CD4-positive, alpha-beta T cell (primary cell): ENCODE measurements around the gene BAIAP2L2. TPM values are rescaled to one million over a fixed set of nuclear protein-coding genes. Genes with fewer than 3 reads are reported as not detected.
"Not testable (repeated sequence)": the region's sequence is repeated elsewhere in the genome, so short reads cannot be mapped to it uniquely, and the experiment has no call there.

Experiments
- ATAC-seq: fragments of 200-7000 bp; cut with Tn5 transposase; one replicate; pipeline ENCODE4 v1.10.0; 2022; ENCODE audit warnings: mild to moderate bottlenecking; ENCODE audit not compliant: poor library complexity
- CTCF ChIA-PET: fragments of 350-600 bp; sonication (Branson Sonifier 250); formaldehyde crosslinking; loops from one replicate; lab custom pipeline; 2021; ENCODE audit warnings: antibody characterized with exemption, inconsistent platforms; lab: Charles Lee
- POLR2A ChIA-PET: fragments of 350-600 bp; sonication (Branson Sonifier 250); formaldehyde crosslinking; loops from one replicate; lab custom pipeline; 2021; ENCODE audit warnings: antibody characterized with exemption, inconsistent platforms; lab: Charles Lee
- DNase-seq, 14 experiments: peaks; one replicate each; pipeline ENCODE4 v3.0.0-alpha.2; 2013 to 2020; ENCODE audit warnings: mixed read lengths in 2 of 14
- H3K27ac ChIP-seq, 2 donors: one replicate each; pipeline versions ENCODE4 v1.5.1 to v1.7.0; 2013; ENCODE audit warnings: low read length in 2 of 2, low read depth in 1 of 2, mild to moderate bottlenecking in 1 of 2
- H3K27me3 ChIP-seq, 2 experiments: 1 replicate in 1 of 2; 2 replicates in 1 of 2; pipeline versions ENCODE4 v1.6.1 to v1.7.0; 2013; ENCODE audit warnings: low read length in 2 of 2, control low read depth in 1 of 2, mild to moderate bottlenecking in 1 of 2, moderate library complexity in 1 of 2; ENCODE audit not compliant: insufficient read depth in 2 of 2, control insufficient read depth in 1 of 2
- H3K36me3 ChIP-seq: one replicate; pipeline ENCODE4 v1.6.1; 2013; ENCODE audit warnings: low read length, control low read depth; ENCODE audit not compliant: insufficient read depth
- H3K4me1 ChIP-seq: one replicate; pipeline ENCODE4 v1.6.1; 2013; ENCODE audit warnings: low read length, control low read depth; ENCODE audit not compliant: insufficient read depth
- H3K4me3 ChIP-seq: one replicate; pipeline ENCODE4 v1.5.1; 2013; ENCODE audit warnings: mild to moderate bottlenecking, low read length, moderate library complexity
- H3K9me3 ChIP-seq, 2 experiments: 1 replicate in 1 of 2; 2 replicates in 1 of 2; pipeline versions ENCODE4 v1.6.1 to v1.7.0; 2013; ENCODE audit warnings: low read length in 2 of 2, mild to moderate bottlenecking in 2 of 2, control low read depth in 1 of 2, moderate library complexity in 1 of 2; ENCODE audit not compliant: control insufficient read depth in 1 of 2, insufficient read depth in 1 of 2
- H3K27ac Mint-ChIP-seq: one replicate; pipeline ENCODE4 v1.8.0; 2020; ENCODE audit warnings: mixed read lengths
- H3K27me3 Mint-ChIP-seq: one replicate; pipeline ENCODE4 v1.8.0; 2021; ENCODE audit warnings: mixed read lengths
- H3K36me3 Mint-ChIP-seq: one replicate; pipeline ENCODE4 v1.8.0; 2021; ENCODE audit warnings: low read depth, mixed read lengths
- H3K4me1 Mint-ChIP-seq: one replicate; pipeline ENCODE4 v1.8.0; 2021; ENCODE audit warnings: low read depth, mixed read lengths
- H3K4me3 Mint-ChIP-seq: one replicate; pipeline ENCODE4 v1.8.0; 2020; ENCODE audit warnings: mild to moderate bottlenecking, mixed read lengths
- H3K9me3 Mint-ChIP-seq: one replicate; pipeline ENCODE4 v1.8.0; 2020; ENCODE audit warnings: mixed read lengths
- CTCF ChIP-seq: fragments of 200-600 bp; IDR thresholded peaks from one replicate; pipeline ENCODE4 v1.8.0; 2022; ENCODE audit warnings: antibody characterized with exemption, mild to moderate bottlenecking
- intact Hi-C, 2 experiments: fragments of 100-400 bp; cut with DNase I in 1 of 2; cut with micrococcal nuclease in 1 of 2; formaldehyde crosslinking; loops; one replicate each; pipeline versions ENCODE4 v1.15.1 to v1.9.0; 2023 to 2025; cut with DNase I, micrococcal nuclease
- total RNA-seq, 174 experiments: library from RNA in 2 of 174; stranded (reverse) in 2 of 174; gene quantifications; one replicate each; pipeline ENCODE4 v1.2.3 and lab custom pipeline; 2021 to 2026

Gene BAIAP2L2
- total RNA-seq, 2 experiments from 2014 or later, result 0.45 to 1.0 TPM

GRCh38 chr22:38080850-38081635 lies 29.4 kb downstream of the BAIAP2L2 start:
- peak; percentile 21 for ATAC-seq
- peak in 1 of 14 experiments; percentile 12 for DNase-seq
- no peaks in the 10 kb centered on the region for H3K9me3 Mint-ChIP-seq
- no peaks in the 10 kb centered on the region for H3K36me3 Mint-ChIP-seq
- Histone ChIP-seq H3K4me3 (no peak overlapping the region), H3K4me1 (peaks cover 13% of the 10 kb centered on the region), H3K9me3 (peaks cover 0 to 17% of the 10 kb centered on the region in 2 experiments), H3K27ac (no peak overlapping the region), H3K36me3 (no peaks in the 10 kb centered on the region), H3K27me3 (peaks cover 19 to 34% of the 10 kb centered on the region in 2 experiments)
- TF ChIP-seq CTCF, result no peak
- no peak overlapping the region for H3K4me3 Mint-ChIP-seq
- CTCF ChIA-PET, result no interaction called here
- intact Hi-C loops, result no loop called here
- H3K4me1 Mint-ChIP-seq, result peaks cover 3% of the 10 kb centered on the region
- peaks cover 21% of the 10 kb centered on the region for H3K27me3 Mint-ChIP-seq
- POLR2A ChIA-PET, result no interaction called here
- no peak overlapping the region for H3K27ac Mint-ChIP-seq

GRCh38 chr22:38080474-38080849 lies 30.0 kb downstream of the BAIAP2L2 start:
- H3K27me3 Mint-ChIP-seq, result peaks cover 21% of the 10 kb centered on the region
- no peaks in the 10 kb centered on the region for H3K36me3 Mint-ChIP-seq
- no peak for DNase-seq
- H3K4me1 Mint-ChIP-seq, result peaks cover 3% of the 10 kb centered on the region
- no peak overlapping the region for H3K27ac Mint-ChIP-seq
- no peaks in the 10 kb centered on the region for H3K9me3 Mint-ChIP-seq
- no peak overlapping the region for H3K4me3 Mint-ChIP-seq
- Histone ChIP-seq H3K4me3 (no peak overlapping the region), H3K27me3 (peaks cover 19 to 34% of the 10 kb centered on the region in 2 experiments), H3K4me1 (peaks cover 13% of the 10 kb centered on the region), H3K9me3 (peaks cover 0 to 17% of the 10 kb centered on the region in 2 experiments), H3K36me3 (peaks cover 2% of the 10 kb centered on the region), H3K27ac (no peak overlapping the region)
- intact Hi-C loops, result no loop called here
- ChIA-PET CTCF (no interaction called here), POLR2A (no interaction called here)
- ATAC-seq, result no peak
- TF ChIP-seq CTCF, result no peak

GRCh38 chr22:38079804-38080203 lies 30.7 kb downstream of the BAIAP2L2 start:
- Histone ChIP-seq H3K27me3 (peaks cover 19 to 34% of the 10 kb centered on the region in 2 experiments), H3K4me3 (no peak overlapping the region), H3K36me3 (peaks cover 8% of the 10 kb centered on the region), H3K9me3 (peaks cover 0 to 17% of the 10 kb centered on the region in 2 experiments), H3K27ac (no peak overlapping the region), H3K4me1 (peaks cover 13% of the 10 kb centered on the region)
- H3K9me3 Mint-ChIP-seq, result no peaks in the 10 kb centered on the region
- H3K4me3 Mint-ChIP-seq, result no peak overlapping the region
- TF ChIP-seq CTCF, result no peak
- ChIA-PET POLR2A (no interaction called here), CTCF (interaction anchor here (0.6 kb wide), 1 partner anchor 16 kb away, joined by 3 read pairs; no protein-coding TSS in a partner anchor)
- peaks cover 21% of the 10 kb centered on the region for H3K27me3 Mint-ChIP-seq
- no peak overlapping the region for H3K27ac Mint-ChIP-seq
- DNase-seq, result no peak
- H3K36me3 Mint-ChIP-seq, result no peaks in the 10 kb centered on the region
- peaks cover 3% of the 10 kb centered on the region for H3K4me1 Mint-ChIP-seq
- intact Hi-C loops, result no loop called here
- no peak for ATAC-seq

GRCh38 chr22:38079208-38079607 lies 31.3 kb downstream of the BAIAP2L2 start:
- peaks cover 19 to 34% of the 10 kb centered on the region in 2 experiments for H3K27me3 ChIP-seq
- CTCF ChIA-PET, result interaction anchor here (0.6 kb wide), 1 partner anchor 15 kb away, joined by 3 read pairs; no protein-coding TSS in a partner anchor

More at GRCh38 chr22:38079208-38079607, 31.3 kb downstream of the BAIAP2L2 start:
- peaks cover 14% of the 10 kb centered on the region for H3K36me3 ChIP-seq
- POLR2A ChIA-PET, H3K27ac Mint-ChIP-seq, H3K4me3 ChIP-seq, H3K9me3 Mint-ChIP-seq, H3K4me1 Mint-ChIP-seq, ATAC-seq, H3K27ac ChIP-seq, DNase-seq, intact Hi-C loops, H3K4me3 Mint-ChIP-seq, H3K36me3 Mint-ChIP-seq: not testable (repeated sequence)
- H3K4me1 ChIP-seq, result peaks cover 13% of the 10 kb centered on the region
- peaks cover 21% of the 10 kb centered on the region for H3K27me3 Mint-ChIP-seq
- peaks cover 0 to 17% of the 10 kb centered on the region in 2 experiments for H3K9me3 ChIP-seq
